HepG2 (cell line): Measurements from ENCODE around the gene NEDD8. TPM values are rescaled to one million over a fixed set of nuclear protein-coding genes. Genes with fewer than 3 reads are reported as not detected.
A peak's percentile ranks its signal among the peaks of the same experiment; 100 is the strongest.

Experiments
- ARNTL ChIP-seq: sonication (generic); formaldehyde crosslinking; IDR thresholded peaks from 2 replicates; pipeline ENCODE4 v1.4.0; 2020; ENCODE audit warnings: mild to moderate bottlenecking, missing genetic modification reagents
- DPF2 ChIP-seq: sonication (generic); formaldehyde crosslinking; IDR thresholded peaks from 2 replicates; pipeline ENCODE4 v1.4.0; 2020; ENCODE audit warnings: mild to moderate bottlenecking, low read depth, missing genetic modification reagents, borderline replicate concordance
- EEA1 ChIP-seq: sonication (generic); formaldehyde crosslinking; IDR thresholded peaks from 2 replicates; pipeline ENCODE4 v1.5.1; 2020; ENCODE audit warnings: mild to moderate bottlenecking, missing genetic modification reagents, borderline replicate concordance
- ESRRA ChIP-seq: sonication (generic); formaldehyde crosslinking; IDR thresholded peaks from 2 replicates; pipeline ENCODE4 v1.5.1; 2020; ENCODE audit warnings: mild to moderate bottlenecking, low read depth, missing genetic modification reagents
- FOXO4 ChIP-seq: sonication (generic); formaldehyde crosslinking; conservative IDR thresholded peaks from 2 replicates; pipeline ENCODE4 v1.8.1; 2023; ENCODE audit warnings: missing genetic modification reagents
- GATAD2A ChIP-seq: IDR thresholded peaks from 2 replicates; pipeline ENCODE4 v1.6.1; 2016
- HNF4A ChIP-seq: sonication (generic); formaldehyde crosslinking; IDR thresholded peaks from 2 replicates; pipeline ENCODE4 v1.4.0; 2020; ENCODE audit warnings: missing genetic modification reagents
- KMT2A ChIP-seq: sonication (generic); formaldehyde crosslinking; IDR thresholded peaks from 2 replicates; pipeline ENCODE4 v1.4.0; 2020; ENCODE audit warnings: missing genetic modification reagents
- NR2F1 ChIP-seq, 2 experiments: fragments of 450-650 bp in 1 of 2; formaldehyde crosslinking in 1 of 2; IDR thresholded peaks; 2 replicates each; pipeline versions ENCODE4 v1.5.0 to v1.6.1; 2016 to 2020; ENCODE audit warnings: mild to moderate bottlenecking in 1 of 2, missing compliant biosample characterization in 1 of 2, missing genetic modification reagents in 1 of 2, moderate library complexity in 1 of 2
- RARA ChIP-seq: IDR thresholded peaks from 2 replicates; pipeline ENCODE4 v1.6.1; 2016; ENCODE audit warnings: missing genetic modification reagents, missing compliant biosample characterization
- RXRB ChIP-seq: IDR thresholded peaks from 2 replicates; pipeline ENCODE4 v1.6.1; 2016; ENCODE audit warnings: borderline replicate concordance, missing genetic modification reagents, missing compliant biosample characterization
- ZBTB7A ChIP-seq: sonication (generic); formaldehyde crosslinking; IDR thresholded peaks from 2 replicates; pipeline ENCODE4 v1.8.0; 2022; ENCODE audit warnings: mild to moderate bottlenecking, missing genetic modification reagents
- ZNF234 ChIP-seq: sonication (generic); formaldehyde crosslinking; conservative IDR thresholded peaks from 2 replicates; pipeline ENCODE4 v1.5.1; 2020; ENCODE audit warnings: mild to moderate bottlenecking, missing genetic modification reagents
- ZNF253 ChIP-seq: sonication (generic); formaldehyde crosslinking; IDR thresholded peaks from 2 replicates; pipeline ENCODE4 v1.8.0; 2022; ENCODE audit warnings: mild to moderate bottlenecking, missing genetic modification reagents, borderline replicate concordance
- ZNF574 ChIP-seq: sonication (generic); formaldehyde crosslinking; IDR thresholded peaks from 2 replicates; pipeline ENCODE4 v1.4.0; 2020; ENCODE audit warnings: missing genetic modification reagents
- ZNF644 ChIP-seq: IDR thresholded peaks from 2 replicates; pipeline ENCODE4 v1.6.1; 2016; ENCODE audit warnings: low read depth
- polyA plus RNA-seq, 8 experiments: library from polyadenylated mRNA; depleted of rRNA in 3 of 8; stranded (reverse) in 7 of 8; unstranded in 1 of 8; fragments of >200 nt; fragmentation: Illumina TruSeq in 4 of 8; extraction: Trizol in 4 of 8; gene quantifications; 2 replicates each; pipeline versions ENCODE4 v1.2.1 to v1.2.3, GENCODE V29; 2011 to 2016; ENCODE audit warnings: low read depth in 4 of 8, missing spikeins in 1 of 8, mixed read lengths in 1 of 8; ENCODE audit not compliant: insufficient read depth in 1 of 8
- total RNA-seq, 5 experiments: library from RNA; depleted of rRNA; stranded (reverse); fragments of >200 nt; fragmentation: Illumina TruSeq; extraction: Trizol; gene quantifications; 2 replicates each; pipeline ENCODE4 v1.2.3, GENCODE V29; 2016; ENCODE audit warnings: low read depth in 1 of 5

The NEDD8 gene
- total and polyA plus RNA-seq, 2 of the 13 experiments (the other 11 are each of a cell fraction or from before 2014, with no cell fraction given): 535 to 713 TPM

GRCh38 chr14:24255931-24256711 lies 24.0 kb upstream of the NEDD8 start (continued):
- TF ChIP-seq ZNF574: peak; percentile 90
- TF ChIP-seq FOXO4 (CRISPR knock-in tag): no peak
- TF ChIP-seq ARNTL (CRISPR knock-in tag): 0 out of 2 replicates have a peak, but pooled peaks have one; percentile 36
- TF ChIP-seq DPF2: 0 out of 2 replicates have a peak, but pooled peaks have one; percentile 26
- no peak for TF ChIP-seq KMT2A (CRISPR knock-in tag)
- TF ChIP-seq ZNF253 (CRISPR knock-in tag): no peak
- TF ChIP-seq EEA1 (CRISPR knock-in tag): no peak
- peak; percentile 58 for TF ChIP-seq GATAD2A
- TF ChIP-seq RARA (CRISPR knock-in tag): peak; percentile 81
- TF ChIP-seq HNF4A: peak; percentile 95
- TF ChIP-seq ESRRA: peak; percentile 92
- peak in 1 of 2 experiments; percentile 80; a peak in 1 of 4 replicates for TF ChIP-seq NR2F1 (CRISPR knock-in tag; IDR thresholded peaks at IDR 0.05)
- TF ChIP-seq RXRB (CRISPR knock-in tag): peak; percentile 51
- TF ChIP-seq ZBTB7A (CRISPR knock-in tag): peak; percentile 70; the same call in 1 of the 2 replicates
- no peak for TF ChIP-seq ZNF644 (CRISPR knock-in tag)
- TF ChIP-seq ZNF234 (CRISPR knock-in tag): 0 out of 2 replicates have a peak, but pooled peaks have one; percentile 71
